Activated naive CD8-positive, alpha-beta T cell treated with anti-CD3 and anti-CD28 coated beads, Interleukin-2, amount 50 U/mL, for 24 hours (primary cell): ENCODE results near the gene CBL.

Experiments
- ATAC-seq: fragments of 150-1000 bp; cut with Tn5 transposase; one replicate; pipeline ENCODE4 v1.10.0; 2021
- DNase-seq: peaks from one replicate; pipeline ENCODE4 v3.0.0; 2021
- H3K27ac Mint-ChIP-seq: one replicate; pipeline ENCODE4 v1.8.0; 2021; ENCODE audit warnings: mild to moderate bottlenecking, mixed read lengths
- H3K27me3 Mint-ChIP-seq: one replicate; pipeline ENCODE4 v1.8.0; 2021; ENCODE audit warnings: mixed read lengths
- H3K36me3 Mint-ChIP-seq: one replicate; pipeline ENCODE4 v1.8.0; 2021; ENCODE audit warnings: low read depth, mixed read lengths
- H3K4me1 Mint-ChIP-seq: one replicate; pipeline ENCODE4 v1.8.0; 2021; ENCODE audit warnings: mixed read lengths
- H3K4me3 Mint-ChIP-seq: one replicate; pipeline ENCODE4 v1.8.0; 2021; ENCODE audit warnings: mild to moderate bottlenecking, moderate library complexity, mixed read lengths
- H3K9me3 Mint-ChIP-seq: one replicate; pipeline ENCODE4 v1.8.0; 2021; ENCODE audit warnings: mixed read lengths

Gene CBL

GRCh38 chr11:119323532-119324033 is 117.4 kb downstream of the CBL start:
- DNase-seq (peak; percentile 86), ATAC-seq (no peak)
- H3K9me3 Mint-ChIP-seq: no peaks in the 10 kb centered on the region
- H3K27ac Mint-ChIP-seq: no peak overlapping the region
- H3K4me1 Mint-ChIP-seq: peaks cover 19% of the 10 kb centered on the region
- H3K36me3 Mint-ChIP-seq: no peaks in the 10 kb centered on the region
- no peak overlapping the region for H3K4me3 Mint-ChIP-seq
- H3K27me3 Mint-ChIP-seq: peaks cover 9% of the 10 kb centered on the region

- Mint-ChIP-seq H3K27ac (no peak overlapping the region), H3K4me1 (peaks cover 14% of the 10 kb centered on the region), H3K36me3 (no peaks in the 10 kb centered on the region), H3K27me3 (peaks cover 4% of the 10 kb centered on the region), H3K9me3 (no peaks in the 10 kb centered on the region), H3K4me3 (no peak overlapping the region)
- DNase-seq (no peak), ATAC-seq (no peak)
These were observed 118.0 kb downstream of the CBL start for GRCh38 chr11:119324189-119324588.

DNA sequence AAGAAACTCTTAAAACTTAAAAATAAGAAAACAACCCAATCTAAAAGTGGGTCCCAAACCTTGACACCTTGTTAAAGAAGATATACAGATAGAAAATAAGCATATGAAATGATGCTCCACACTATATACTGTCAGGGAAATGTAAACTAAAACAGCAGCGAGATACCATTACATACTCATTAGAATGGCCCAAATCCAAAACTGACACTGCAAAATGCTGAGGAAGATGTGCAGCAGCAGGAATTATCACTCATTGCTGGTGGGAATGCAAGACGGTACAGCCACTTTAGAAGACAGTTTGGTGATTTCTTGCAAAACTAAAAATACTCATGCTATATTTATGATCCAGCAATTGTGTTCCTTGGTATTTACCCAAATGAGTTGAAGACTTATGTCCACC is 123.2 kb downstream of the CBL start:
- Mint-ChIP-seq H3K27me3 (peaks cover 4% of the 10 kb centered on the region), H3K36me3 (no peaks in the 10 kb centered on the region), H3K4me3 (no peak overlapping the region), H3K4me1 (peaks cover 6% of the 10 kb centered on the region), H3K9me3 (no peaks in the 10 kb centered on the region), H3K27ac (no peak overlapping the region)
- ATAC-seq: no peak
- no peak for DNase-seq

DNA sequence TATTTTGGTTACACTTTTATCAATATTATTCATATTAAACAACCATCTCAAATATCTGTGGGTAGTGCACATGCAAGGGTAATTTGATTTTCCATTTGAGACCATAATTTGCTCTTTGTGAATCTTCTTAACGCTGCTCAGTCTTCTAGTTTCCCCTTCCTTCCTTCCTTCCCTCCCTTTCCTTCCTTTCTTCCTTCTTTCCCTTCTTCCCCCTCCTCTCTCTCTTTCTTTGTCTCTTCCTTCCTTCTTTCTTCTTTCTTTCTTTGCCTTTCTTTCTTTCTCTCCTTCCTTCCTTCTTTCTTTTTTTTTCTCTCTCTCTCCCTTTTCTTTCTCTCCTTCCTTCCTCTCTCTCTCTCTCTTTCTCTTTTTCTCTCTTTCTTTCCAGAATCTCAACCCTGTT is 124.1 kb downstream of the CBL start:
- Mint-ChIP-seq H3K9me3 (no peaks in the 10 kb centered on the region), H3K36me3 (peaks cover 4% of the 10 kb centered on the region), H3K27ac (no peak overlapping the region), H3K4me1 (peaks cover 11% of the 10 kb centered on the region), H3K4me3 (no peak overlapping the region), H3K27me3 (peaks cover 4% of the 10 kb centered on the region)
- DNase-seq (no peak), ATAC-seq (no peak)

- peaks cover 7% of the 10 kb centered on the region for H3K36me3 Mint-ChIP-seq
- DNase-seq: no peak
- H3K4me3 Mint-ChIP-seq: no peak overlapping the region
- peak overlapping the region; percentile 94 for H3K27ac Mint-ChIP-seq
- peaks cover 15% of the 10 kb centered on the region for H3K4me1 Mint-ChIP-seq
- H3K9me3 Mint-ChIP-seq: no peaks in the 10 kb centered on the region
- no peak for ATAC-seq
- H3K27me3 Mint-ChIP-seq: peaks cover 4% of the 10 kb centered on the region
These were observed 126.1 kb downstream of the CBL start for GRCh38 chr11:119332111-119332765.

- Mint-ChIP-seq H3K4me1 (peaks cover 26% of the 10 kb centered on the region), H3K9me3 (no peaks in the 10 kb centered on the region), H3K27ac (peak within 1 kb of the TSS; percentile 94), H3K36me3 (peaks cover 7% of the 10 kb centered on the region), H3K4me3 (peak within 1 kb of the TSS; percentile 96), H3K27me3 (peaks cover 16% of the 10 kb centered on the region)
- peak; percentile 92 for DNase-seq
- peak; percentile 92 for ATAC-seq
These were observed 128.2 kb downstream of the CBL start, which contains the start of gene RNF26 for GRCh38 chr11:119334174-119334930. Gene RNF26 (plus strand): TSS chr11:119334527. CDS start chr11:119335123, 596 bp downstream.

DNA sequence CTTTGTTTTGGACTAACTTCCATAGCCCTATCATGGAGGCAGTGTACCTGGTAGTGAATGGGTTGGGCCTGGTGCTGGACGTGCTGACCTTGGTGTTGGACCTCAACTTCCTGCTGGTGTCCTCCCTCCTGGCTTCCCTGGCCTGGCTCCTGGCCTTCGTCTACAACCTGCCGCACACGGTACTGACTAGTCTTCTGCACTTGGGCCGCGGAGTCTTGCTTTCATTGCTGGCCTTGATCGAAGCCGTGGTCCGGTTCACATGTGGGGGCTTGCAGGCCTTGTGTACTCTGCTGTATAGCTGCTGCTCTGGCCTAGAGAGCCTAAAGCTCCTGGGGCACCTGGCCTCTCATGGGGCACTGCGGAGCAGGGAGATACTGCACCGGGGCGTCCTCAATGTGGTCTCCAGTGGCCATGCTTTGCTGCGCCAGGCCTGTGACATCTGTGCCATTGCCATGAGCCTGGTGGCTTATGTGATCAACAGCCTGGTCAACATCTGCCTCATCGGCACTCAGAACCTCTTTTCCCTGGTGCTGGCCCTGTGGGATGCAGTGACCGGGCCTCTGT is 129.0 kb downstream of the CBL start:
- Mint-ChIP-seq H3K27me3 (peaks cover 17% of the 10 kb centered on the region), H3K4me3 (peak overlapping the region; percentile 96), H3K4me1 (peaks cover 27% of the 10 kb centered on the region), H3K36me3 (peaks cover 7% of the 10 kb centered on the region), H3K9me3 (no peaks in the 10 kb centered on the region), H3K27ac (peak overlapping the region; percentile 94)
- ATAC-seq (no peak), DNase-seq (no peak)

GRCh38 chr11:119335655-119336543 is 129.8 kb downstream of the CBL start:
- DNase-seq (no peak), ATAC-seq (no peak)
- H3K4me3 Mint-ChIP-seq: peak overlapping the region; percentile 96
- H3K27ac Mint-ChIP-seq: peak overlapping the region; percentile 27
- no peaks in the 10 kb centered on the region for H3K9me3 Mint-ChIP-seq
- H3K36me3 Mint-ChIP-seq: peaks cover 7% of the 10 kb centered on the region
- peaks cover 29% of the 10 kb centered on the region for H3K4me1 Mint-ChIP-seq
- peaks cover 16% of the 10 kb centered on the region for H3K27me3 Mint-ChIP-seq

GRCh38 chr11:119336744-119337469 is 130.8 kb downstream of the CBL start:
- Mint-ChIP-seq H3K36me3 (peaks cover 7% of the 10 kb centered on the region), H3K9me3 (no peaks in the 10 kb centered on the region), H3K27ac (no peak overlapping the region), H3K4me1 (peaks cover 31% of the 10 kb centered on the region), H3K4me3 (no peak overlapping the region), H3K27me3 (peaks cover 25% of the 10 kb centered on the region)
- ATAC-seq (no peak), DNase-seq (no peak)

DNA sequence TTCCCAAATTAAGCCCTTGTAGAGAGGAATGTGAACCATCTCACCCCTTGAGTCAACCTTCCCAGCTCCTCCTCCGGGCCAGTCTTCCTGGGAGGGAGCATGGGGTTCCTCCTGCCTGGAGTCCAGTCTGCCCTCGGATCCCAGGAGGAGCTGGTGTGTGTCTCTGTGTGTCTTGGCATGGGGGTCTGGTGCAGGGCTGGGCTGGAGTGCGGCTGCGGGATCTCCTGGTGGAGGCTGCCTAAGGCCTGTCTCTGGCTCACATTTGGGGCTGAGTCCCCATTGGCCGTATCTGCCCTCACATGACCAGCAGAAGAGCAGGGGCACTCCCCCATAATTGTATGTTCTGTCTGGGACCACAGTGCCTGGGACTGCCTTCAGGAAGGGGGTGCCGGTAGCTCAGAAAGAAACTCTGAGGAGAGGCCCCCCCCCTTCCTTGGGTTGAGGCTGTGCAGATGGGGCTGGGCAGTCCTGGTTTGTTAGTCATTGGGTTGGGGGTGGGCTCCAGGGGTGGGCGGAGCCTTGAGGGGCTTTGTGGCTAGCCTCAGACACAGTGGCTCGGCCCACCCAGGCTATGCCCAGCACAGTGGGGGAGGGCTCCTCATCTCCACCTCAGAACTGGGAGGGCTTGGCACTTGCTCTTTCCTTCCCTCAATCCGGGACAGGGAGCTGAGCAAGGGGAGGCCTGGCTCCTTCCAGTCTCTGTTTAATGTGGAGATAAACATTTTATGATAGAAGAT is 131.6 kb downstream of the CBL start:
- Mint-ChIP-seq H3K27me3 (peaks cover 28% of the 10 kb centered on the region), H3K36me3 (peaks cover 7% of the 10 kb centered on the region), H3K4me1 (peaks cover 31% of the 10 kb centered on the region), H3K27ac (no peak overlapping the region), H3K9me3 (no peaks in the 10 kb centered on the region), H3K4me3 (no peak overlapping the region)
- ATAC-seq (no peak), DNase-seq (no peak)

DNA sequence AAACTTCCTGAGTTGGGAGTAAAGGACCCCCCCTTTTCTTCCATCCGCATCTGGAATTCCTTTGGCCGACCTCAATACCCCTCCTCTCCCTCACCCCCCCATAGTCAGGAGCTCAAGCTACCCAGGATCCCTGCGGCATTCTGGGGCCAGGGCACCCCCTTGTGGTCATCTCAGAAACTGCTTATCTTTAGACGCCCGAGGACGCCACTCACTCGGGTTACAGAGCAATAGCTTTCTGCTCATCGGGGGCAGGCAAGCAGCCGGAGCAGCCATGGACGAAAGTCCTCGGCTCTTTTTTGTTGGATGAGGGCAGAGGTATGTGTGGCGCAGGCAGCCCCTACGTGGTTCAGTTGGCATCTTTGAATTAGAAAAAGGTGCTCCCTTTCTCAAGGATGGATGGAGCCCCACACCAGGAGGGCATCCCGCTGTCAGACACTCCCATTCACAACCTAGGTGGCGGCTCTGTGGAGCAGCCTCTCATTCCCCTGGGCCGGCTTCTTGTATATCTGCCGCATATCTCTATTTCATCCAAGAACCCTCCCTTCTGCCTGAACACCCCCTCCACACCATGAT is 132.3 kb downstream of the CBL start:
- peaks cover 31% of the 10 kb centered on the region for H3K4me1 Mint-ChIP-seq
- H3K4me3 Mint-ChIP-seq: no peak overlapping the region
- H3K27ac Mint-ChIP-seq: no peak overlapping the region
- H3K9me3 Mint-ChIP-seq: no peaks in the 10 kb centered on the region
- ATAC-seq: peak; percentile 29
- peaks cover 7% of the 10 kb centered on the region for H3K36me3 Mint-ChIP-seq
- H3K27me3 Mint-ChIP-seq: peaks cover 30% of the 10 kb centered on the region
- DNase-seq: peak; percentile 79

- Mint-ChIP-seq H3K27me3 (peaks cover 31% of the 10 kb centered on the region), H3K9me3 (no peaks in the 10 kb centered on the region), H3K27ac (no peak overlapping the region), H3K4me1 (peaks cover 27% of the 10 kb centered on the region), H3K36me3 (peaks cover 7% of the 10 kb centered on the region), H3K4me3 (no peak overlapping the region)
- no peak for ATAC-seq
- DNase-seq: no peak
These were observed 132.9 kb downstream of the CBL start for GRCh38 chr11:119338965-119339588.
